ENCODE results near the gene KLHL42. TPM values are rescaled to one million over a fixed set of nuclear protein-coding genes. Genes with fewer than 3 reads are reported as not detected.

Gene KLHL42
- total and polyA plus RNA-seq, 2 experiments from 2014 or later = 7.6 to 33.2 TPM

- TF ChIP-seq, protein P1, sequence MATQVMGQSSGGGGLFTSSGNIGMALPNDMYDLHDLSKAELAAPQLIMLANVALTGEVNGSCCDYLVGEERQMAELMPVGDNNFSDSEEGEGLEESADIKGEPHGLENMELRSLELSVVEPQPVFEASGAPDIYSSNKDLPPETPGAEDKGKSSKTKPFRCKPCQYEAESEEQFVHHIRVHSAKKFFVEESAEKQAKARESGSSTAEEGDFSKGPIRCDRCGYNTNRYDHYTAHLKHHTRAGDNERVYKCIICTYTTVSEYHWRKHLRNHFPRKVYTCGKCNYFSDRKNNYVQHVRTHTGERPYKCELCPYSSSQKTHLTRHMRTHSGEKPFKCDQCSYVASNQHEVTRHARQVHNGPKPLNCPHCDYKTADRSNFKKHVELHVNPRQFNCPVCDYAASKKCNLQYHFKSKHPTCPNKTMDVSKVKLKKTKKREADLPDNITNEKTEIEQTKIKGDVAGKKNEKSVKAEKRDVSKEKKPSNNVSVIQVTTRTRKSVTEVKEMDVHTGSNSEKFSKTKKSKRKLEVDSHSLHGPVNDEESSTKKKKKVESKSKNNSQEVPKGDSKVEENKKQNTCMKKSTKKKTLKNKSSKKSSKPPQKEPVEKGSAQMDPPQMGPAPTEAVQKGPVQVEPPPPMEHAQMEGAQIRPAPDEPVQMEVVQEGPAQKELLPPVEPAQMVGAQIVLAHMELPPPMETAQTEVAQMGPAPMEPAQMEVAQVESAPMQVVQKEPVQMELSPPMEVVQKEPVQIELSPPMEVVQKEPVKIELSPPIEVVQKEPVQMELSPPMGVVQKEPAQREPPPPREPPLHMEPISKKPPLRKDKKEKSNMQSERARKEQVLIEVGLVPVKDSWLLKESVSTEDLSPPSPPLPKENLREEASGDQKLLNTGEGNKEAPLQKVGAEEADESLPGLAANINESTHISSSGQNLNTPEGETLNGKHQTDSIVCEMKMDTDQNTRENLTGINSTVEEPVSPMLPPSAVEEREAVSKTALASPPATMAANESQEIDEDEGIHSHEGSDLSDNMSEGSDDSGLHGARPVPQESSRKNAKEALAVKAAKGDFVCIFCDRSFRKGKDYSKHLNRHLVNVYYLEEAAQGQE (IDR thresholded peaks at IDR 0.05; ENCODE audit: unreplicated experiment) = no peak
Measured at GRCh38 chr12:27778206-27778605, 1.8 kb upstream of the KLHL42 start (continued).

DNA sequence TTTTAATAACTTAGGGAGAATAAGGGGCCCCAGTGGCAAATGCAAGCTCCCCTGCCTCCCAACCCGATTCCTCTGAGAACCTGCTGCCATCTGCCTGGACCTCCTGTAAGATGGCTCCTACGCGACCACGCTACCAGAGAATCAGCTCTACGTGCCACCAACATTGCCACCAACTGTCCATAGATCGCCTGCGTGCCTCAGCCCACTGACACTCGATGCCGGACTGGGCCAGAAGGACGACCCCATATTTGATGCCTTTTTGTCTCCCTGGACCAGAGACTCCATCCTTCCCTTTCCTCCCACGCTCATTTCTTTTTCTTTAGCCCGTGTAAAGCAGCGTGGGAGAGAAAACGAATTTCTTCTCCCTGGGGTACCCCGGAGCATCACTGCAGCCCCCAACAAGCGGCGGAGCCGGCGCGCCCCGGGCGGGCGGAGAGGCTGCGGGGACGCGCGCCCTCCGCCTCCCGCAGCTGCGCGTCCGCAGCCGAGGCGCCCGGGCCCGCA, 565 bp upstream of the KLHL42 start:
- no peak for ATAC-seq
- no peak for TF ChIP-seq EZH2phosphoT487 (IDR thresholded peaks at IDR 0.05; ENCODE audit: unreplicated experiment)
- TF ChIP-seq STAT1 (IDR thresholded peaks at IDR 0.05; ENCODE audit: unreplicated experiment) = no peak
- TF ChIP-seq, protein P2, sequence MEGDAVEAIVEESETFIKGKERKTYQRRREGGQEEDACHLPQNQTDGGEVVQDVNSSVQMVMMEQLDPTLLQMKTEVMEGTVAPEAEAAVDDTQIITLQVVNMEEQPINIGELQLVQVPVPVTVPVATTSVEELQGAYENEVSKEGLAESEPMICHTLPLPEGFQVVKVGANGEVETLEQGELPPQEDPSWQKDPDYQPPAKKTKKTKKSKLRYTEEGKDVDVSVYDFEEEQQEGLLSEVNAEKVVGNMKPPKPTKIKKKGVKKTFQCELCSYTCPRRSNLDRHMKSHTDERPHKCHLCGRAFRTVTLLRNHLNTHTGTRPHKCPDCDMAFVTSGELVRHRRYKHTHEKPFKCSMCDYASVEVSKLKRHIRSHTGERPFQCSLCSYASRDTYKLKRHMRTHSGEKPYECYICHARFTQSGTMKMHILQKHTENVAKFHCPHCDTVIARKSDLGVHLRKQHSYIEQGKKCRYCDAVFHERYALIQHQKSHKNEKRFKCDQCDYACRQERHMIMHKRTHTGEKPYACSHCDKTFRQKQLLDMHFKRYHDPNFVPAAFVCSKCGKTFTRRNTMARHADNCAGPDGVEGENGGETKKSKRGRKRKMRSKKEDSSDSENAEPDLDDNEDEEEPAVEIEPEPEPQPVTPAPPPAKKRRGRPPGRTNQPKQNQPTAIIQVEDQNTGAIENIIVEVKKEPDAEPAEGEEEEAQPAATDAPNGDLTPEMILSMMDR (conservative IDR thresholded peaks at IDR 0.05; ENCODE audit: low read depth in 2 of 2) = no peak
- no peak for TF ChIP-seq NANOG (IDR thresholded peaks at IDR 0.05; ENCODE audit: borderline replicate concordance)
- no peak for TF ChIP-seq JUNB (IDR thresholded peaks at IDR 0.05; ENCODE audit: unreplicated experiment)
- no peak for TF ChIP-seq CREB1 (CRISPR knock-in tag; IDR thresholded peaks at IDR 0.05; ENCODE audit: low read depth)
- no peak for TF ChIP-seq POLR2AphosphoS5 (IDR thresholded peaks at IDR 0.05; ENCODE audit: low read depth)
- no peak for TF ChIP-seq ZNF331 (CRISPR knock-in tag; IDR thresholded peaks at IDR 0.05; ENCODE audit: low read depth)
- TF ChIP-seq, protein P1 (IDR thresholded peaks at IDR 0.05; ENCODE audit: unreplicated experiment) = no peak
- no peak for TF ChIP-seq EZH2 (IDR thresholded peaks at IDR 0.05; ENCODE audit: low read depth, unreplicated experiment)
- no peak for TF ChIP-seq ETS1 (IDR thresholded peaks at IDR 0.05)

More for the DNA sequence above, 565 bp upstream of the KLHL42 start:
- no peaks in the 10 kb centered on the region for H3K9me2 ChIP-seq (ENCODE audit: insufficient read depth)
- H3K4me2 ChIP-seq = peak overlapping the region; percentile 97
- Mint-ChIP-seq H3K27ac (peak overlapping the region; percentile 85), H3K36me3 (ENCODE audit: low read depth) (peaks cover 20% of the 10 kb centered on the region), H3K4me3 (peak overlapping the region; percentile 79), H3K4me1 (peaks cover 33% of the 10 kb centered on the region), H3K9me3 (no peaks in the 10 kb centered on the region), H3K27me3 (ENCODE audit: insufficient read depth, low read depth, poor library complexity) (peaks cover 13% of the 10 kb centered on the region)
- H3K36me3 ChIP-seq (ENCODE audit: insufficient read depth) = no peaks in the 10 kb centered on the region
- H3K79me2 ChIP-seq (replicated peaks; ENCODE audit: insufficient read depth) = peaks cover 38% of the 10 kb centered on the region
- peak overlapping the region; percentile 92 for H3K27ac ChIP-seq (ENCODE audit: low read depth)
- no peaks in the 10 kb centered on the region for H3F3A ChIP-seq (replicated peaks; ENCODE audit: low read depth)
- H3K4me3 ChIP-seq = peak overlapping the region; percentile 80
- H2AFZ ChIP-seq = peak overlapping the region; percentile 96; the same call in 1 of the 2 replicates
- peaks cover 27% of the 10 kb centered on the region for H3K4me1 ChIP-seq (ENCODE audit: insufficient read depth)
- DNase-seq (ENCODE audit: low spot score) = peak; percentile 41
- H4K20me1 ChIP-seq (replicated peaks; ENCODE audit: insufficient read depth) = no peaks in the 10 kb centered on the region
- no peaks in the 10 kb centered on the region for H3K27me3 ChIP-seq (ENCODE audit: insufficient read depth)

All from GM23338 (cell line).